Thymus (tissue), 11 donors: Measurements from ENCODE around the gene RNLS. TPM values are rescaled to one million over a fixed set of nuclear protein-coding genes. Genes with fewer than 3 reads are reported as not detected.

Experiments
- DNase-seq, 9 donors: peaks; one replicate each; pipeline ENCODE4 v3.0.0-alpha.2; 2013; ENCODE audit warnings: low spot score in 9 of 9, low read depth in 6 of 9, missing footprints in 1 of 9
- H3K27ac ChIP-seq, 2 donors: one replicate each; pipeline ENCODE4 v1.5.1; 2013; ENCODE audit warnings: control low read depth in 1 of 2, low read depth in 1 of 2, low read length in 1 of 2, mild to moderate bottlenecking in 1 of 2, moderate library complexity in 1 of 2
- H3K27me3 ChIP-seq, 2 donors: one replicate each; pipeline ENCODE4 v1.5.1; 2013; ENCODE audit warnings: low read length in 1 of 2; ENCODE audit not compliant: control insufficient read depth in 2 of 2, insufficient read depth in 1 of 2
- H3K36me3 ChIP-seq, 2 donors: one replicate each; pipeline ENCODE4 v1.5.1; 2013; ENCODE audit warnings: low read length in 1 of 2, mild to moderate bottlenecking in 1 of 2, moderate library complexity in 1 of 2; ENCODE audit not compliant: control insufficient read depth in 2 of 2, insufficient read depth in 2 of 2
- H3K4me1 ChIP-seq, 2 donors: one replicate each; pipeline ENCODE4 v1.5.1; 2013; ENCODE audit warnings: low read length in 2 of 2; ENCODE audit not compliant: control insufficient read depth in 2 of 2, insufficient read depth in 2 of 2
- H3K4me3 ChIP-seq, 2 donors: one replicate each; pipeline ENCODE4 v1.5.1; 2013; ENCODE audit warnings: low read length in 2 of 2, control low read depth in 1 of 2, mild to moderate bottlenecking in 1 of 2
- H3K9me3 ChIP-seq, 2 donors: one replicate each; pipeline ENCODE4 v1.5.1; 2013; ENCODE audit warnings: low read length in 1 of 2, mild to moderate bottlenecking in 1 of 2; ENCODE audit not compliant: control insufficient read depth in 2 of 2, insufficient read depth in 1 of 2
- WGBS: extraction: QIAGEN DNeasy Blood & Tissue Kit; methylation state at CpG from one replicate; pipeline ENCODE4 v1.1.7; 2013; 5-methylcytosine and 5-hydroxymethylcytosine counted together
- polyA plus RNA-seq: library from polyadenylated mRNA; stranded (reverse); fragments of 200-250 nt; gene quantifications from one replicate; pipeline ENCODE4 v1.2.3, GENCODE V29; 2013
- total RNA-seq: library from RNA; stranded (reverse); fragments of 120-200 nt; gene quantifications from one replicate; pipeline ENCODE4 v1.2.4, GENCODE V29; 2013
- donor health status: healthy.

The RNLS gene
- total and polyA plus RNA-seq, 2 donors, result 4.3 to 5.0 TPM

DNA sequence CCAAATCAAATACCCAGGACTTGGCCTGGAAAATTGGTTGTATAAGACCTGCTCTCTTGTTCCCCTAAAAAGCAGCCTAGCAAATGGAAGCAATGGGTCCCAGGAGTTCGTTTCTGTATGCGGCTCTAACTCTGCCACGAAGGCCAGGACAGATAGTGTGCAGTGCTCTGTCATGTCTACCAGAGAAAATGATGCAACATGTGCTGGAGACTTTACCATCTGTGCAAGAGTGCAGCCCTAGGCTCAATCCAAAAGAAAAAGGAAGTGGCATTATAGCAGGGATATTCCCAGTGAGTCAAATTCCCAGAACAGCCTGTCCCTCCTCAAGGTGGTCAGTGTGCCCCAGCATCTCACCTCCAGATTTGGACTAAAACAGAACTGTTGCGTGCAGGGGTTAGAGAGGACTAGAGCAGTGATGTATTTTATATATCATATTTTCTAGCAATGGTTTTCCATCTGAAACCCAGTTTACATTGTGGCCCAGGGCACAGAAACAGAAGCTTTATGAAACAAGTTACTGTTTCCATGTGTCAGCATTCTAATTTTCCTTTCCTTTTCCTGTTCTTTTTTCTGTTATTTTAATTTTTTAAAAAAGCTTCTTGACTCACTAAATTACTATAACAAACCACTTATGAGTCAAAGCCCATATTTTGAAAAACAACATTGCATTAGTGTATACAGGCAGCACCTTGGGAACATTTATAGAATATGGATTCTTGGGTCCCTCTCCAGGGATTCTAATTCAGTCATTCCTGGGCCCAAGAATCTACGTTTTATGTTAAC, 311.2 kb downstream of the RNLS start:
- 93% methylated on average over 5 of the region's 5 CpGs for WGBS
- no peaks in the 10 kb centered on the region for H3K9me3 ChIP-seq
- no peak for DNase-seq
- peaks cover 20 to 28% of the 10 kb centered on the region in 2 donors for H3K4me1 ChIP-seq
- peak overlapping the region; percentile 26 to 61 for H3K27ac ChIP-seq
- no peaks in the 10 kb centered on the region for H3K27me3 ChIP-seq
- no peaks in the 10 kb centered on the region for H3K36me3 ChIP-seq
- no peak overlapping the region for H3K4me3 ChIP-seq

DNA sequence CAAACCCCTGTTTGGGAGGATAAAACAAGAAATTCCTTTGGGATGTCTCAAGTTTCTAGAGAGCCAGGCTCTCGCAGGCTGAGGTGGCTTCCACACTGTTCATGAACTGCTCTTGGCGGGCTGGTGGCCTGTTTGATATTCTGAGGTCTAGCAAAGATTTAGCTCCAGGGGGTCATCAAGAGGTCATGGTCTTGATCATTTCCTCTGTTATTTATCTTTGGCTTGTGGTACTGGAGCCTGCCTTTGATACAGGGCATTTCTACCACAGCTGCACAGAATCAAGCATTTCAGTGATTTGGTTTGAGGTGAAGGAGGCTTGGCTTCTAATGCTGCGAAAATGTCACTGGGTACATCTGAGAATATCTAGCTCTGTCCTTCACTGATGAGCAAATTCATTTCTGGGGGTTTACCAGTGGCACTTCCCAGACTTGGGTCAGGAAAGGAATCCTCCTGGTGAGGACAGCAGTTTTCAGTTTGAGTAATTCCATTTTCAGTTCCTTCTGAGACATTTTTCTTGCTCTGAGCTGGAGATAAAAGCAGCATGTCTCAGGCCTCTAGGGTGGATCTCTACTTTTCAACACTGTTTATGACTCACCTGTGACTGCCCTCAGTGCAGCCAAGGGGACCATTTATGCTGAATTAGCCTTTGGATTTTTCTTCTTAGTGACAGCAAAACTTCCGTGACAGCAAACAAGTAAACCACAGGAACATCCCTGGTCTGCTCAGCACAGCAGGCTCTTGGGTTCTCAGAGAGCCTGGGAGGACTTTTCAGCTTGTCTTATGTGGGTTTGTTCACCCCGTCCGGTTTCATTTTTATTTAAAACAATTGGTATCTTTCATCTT, 312.0 kb downstream of the RNLS start:
- Histone ChIP-seq H3K4me1 (peaks cover 29 to 37% of the 10 kb centered on the region in 2 donors), H3K36me3 (no peaks in the 10 kb centered on the region), H3K4me3 (no peak overlapping the region), H3K27ac (peak overlapping the region in 1 of 2 donors; percentile 23), H3K27me3 (no peaks in the 10 kb centered on the region), H3K9me3 (no peaks in the 10 kb centered on the region)
- DNase-seq, result peak in 4 of 9 donors; percentile 22 to 68 (median 38)
- 34% methylated on average over 6 of the region's 6 CpGs for WGBS

DNA sequence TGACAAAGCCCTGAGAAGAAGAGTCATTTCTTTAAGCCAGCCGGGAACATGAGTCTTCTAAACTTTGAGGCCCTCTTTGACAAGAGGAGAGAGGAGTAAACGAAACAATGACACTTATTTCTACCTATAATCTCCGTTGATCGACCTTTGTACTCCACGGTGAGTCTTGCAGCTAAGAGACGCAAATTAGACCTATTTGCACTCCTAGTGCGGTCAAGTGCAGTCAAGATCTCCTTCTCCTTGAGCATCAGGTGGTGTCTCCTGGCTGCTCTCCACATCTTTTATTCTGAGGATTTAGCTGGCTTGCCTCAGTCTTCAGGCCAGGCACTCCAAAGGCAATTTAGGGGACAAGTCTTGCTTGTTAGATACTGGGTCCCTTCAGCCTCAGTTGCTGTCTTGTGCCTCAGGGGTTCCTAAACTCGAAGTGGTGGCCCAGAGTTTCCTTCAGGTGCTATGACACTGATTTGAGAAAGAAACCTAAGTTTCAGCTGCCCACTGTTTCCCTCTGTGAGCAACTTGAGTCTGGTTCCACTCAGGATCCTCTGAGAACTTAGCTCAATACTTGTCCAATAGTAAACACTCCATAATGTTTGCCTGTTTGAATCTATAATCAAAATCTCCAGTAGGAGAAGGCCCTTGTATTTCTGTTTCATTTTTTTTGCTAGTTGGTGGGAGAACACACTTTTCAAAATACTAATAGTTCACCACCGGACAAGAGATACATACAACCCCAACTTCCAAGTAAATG, 312.9 kb downstream of the RNLS start:
- H3K9me3 ChIP-seq, result no peaks in the 10 kb centered on the region
- H3K36me3 ChIP-seq, result no peaks in the 10 kb centered on the region
- H3K27ac ChIP-seq, result no peak overlapping the region
- 98% methylated on average over 9 of the region's 9 CpGs for WGBS
- H3K4me1 ChIP-seq, result peaks cover 30 to 40% of the 10 kb centered on the region in 2 donors
- H3K4me3 ChIP-seq, result no peak overlapping the region
- no peaks in the 10 kb centered on the region for H3K27me3 ChIP-seq
- no peak for DNase-seq

DNA sequence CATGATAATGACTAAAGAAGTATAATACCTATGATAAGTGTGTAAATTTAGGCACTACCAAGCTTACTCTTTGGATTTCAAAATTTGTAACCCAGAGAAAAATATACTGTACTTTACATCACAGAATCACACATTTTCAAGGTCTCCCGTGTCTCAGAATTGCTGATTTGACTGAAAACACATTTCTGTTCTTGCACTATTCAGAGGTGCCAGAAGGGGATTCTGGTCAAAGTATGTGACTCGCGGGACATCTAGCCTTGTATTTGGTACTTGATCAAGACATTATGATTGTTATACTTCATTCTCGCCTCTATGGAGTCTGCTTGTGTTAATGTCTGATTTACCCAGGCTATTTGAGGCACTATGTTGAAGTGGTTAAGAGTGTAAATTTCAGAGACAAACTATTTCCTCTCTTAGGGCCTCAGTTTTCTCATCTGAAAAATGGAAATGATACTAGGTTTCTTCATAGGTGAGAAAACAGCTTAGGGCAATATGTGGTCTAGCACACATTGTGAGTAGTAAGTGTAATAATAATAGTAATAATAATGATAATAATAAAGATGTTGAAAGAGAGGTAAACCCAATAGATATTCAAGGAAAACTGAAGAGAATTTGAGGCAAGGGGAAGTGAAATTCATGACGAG, 320.4 kb downstream of the RNLS start:
- H3K36me3 ChIP-seq, result no peaks in the 10 kb centered on the region
- no peaks in the 10 kb centered on the region for H3K27me3 ChIP-seq
- peaks cover 16 to 17% of the 10 kb centered on the region in 2 donors for H3K4me1 ChIP-seq
- DNase-seq, result no peak
- WGBS, result 97% methylated on average over 5 of the region's 5 CpGs
- no peak overlapping the region for H3K27ac ChIP-seq
- no peaks in the 10 kb centered on the region for H3K9me3 ChIP-seq
- no peak overlapping the region for H3K4me3 ChIP-seq

DNA sequence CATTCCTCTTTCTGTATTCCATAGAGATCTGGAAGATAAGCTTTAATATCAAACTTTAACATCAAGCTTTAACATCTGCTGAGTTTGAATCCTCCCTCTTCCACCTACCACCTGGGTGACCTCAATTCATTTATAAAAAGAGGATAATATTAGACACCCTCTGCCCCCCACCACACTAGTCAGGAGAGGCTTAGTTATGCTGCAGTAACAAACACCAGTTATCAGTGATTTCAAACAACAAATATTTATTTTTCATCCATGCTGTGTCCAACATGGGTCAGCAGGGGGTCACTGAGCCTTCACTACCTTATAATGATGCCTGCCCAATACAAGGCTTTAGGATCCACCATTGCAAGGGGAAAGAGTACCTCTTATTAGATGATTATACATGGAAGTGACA, 322.0 kb downstream of the RNLS start:
- DNase-seq, result no peak
- H3K4me1 ChIP-seq, result peaks cover 2 to 4% of the 10 kb centered on the region in 2 donors
- no peak overlapping the region for H3K4me3 ChIP-seq
- H3K27ac ChIP-seq, result no peak overlapping the region
- no peaks in the 10 kb centered on the region for H3K27me3 ChIP-seq
- no peaks in the 10 kb centered on the region for H3K9me3 ChIP-seq
- no peaks in the 10 kb centered on the region for H3K36me3 ChIP-seq

DNA sequence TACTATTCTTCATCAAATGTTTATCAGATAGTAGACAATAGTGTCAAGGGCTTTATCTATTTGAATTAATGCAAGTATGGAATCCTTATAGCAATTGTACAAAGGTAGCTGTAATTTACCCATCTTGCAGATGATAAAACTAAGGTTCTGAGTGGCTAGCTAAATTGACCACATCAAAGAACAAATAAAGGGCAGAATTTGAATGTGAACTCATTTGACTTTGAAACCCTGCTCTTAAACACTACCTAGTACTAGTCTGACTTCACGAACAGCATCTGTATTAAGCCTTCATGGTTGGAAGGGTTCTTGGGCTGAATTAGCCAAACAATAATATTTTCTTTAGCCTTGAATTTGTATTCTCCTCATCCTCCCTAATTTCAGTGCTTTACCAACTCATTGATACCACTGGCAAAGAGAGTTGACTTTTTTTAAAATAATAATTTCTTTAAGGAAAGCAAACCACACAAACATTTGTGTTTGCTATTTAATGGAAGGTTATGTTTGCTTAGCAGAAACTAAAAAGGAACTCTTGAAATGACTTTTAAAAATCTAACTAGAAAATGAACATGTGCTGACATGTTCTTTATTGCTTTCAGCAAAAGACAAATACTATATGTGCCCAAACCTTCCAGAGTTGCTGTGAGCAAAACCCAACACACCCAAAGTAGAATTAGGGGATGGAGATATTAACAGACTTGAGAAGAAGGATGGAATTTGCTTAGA, 322.6 kb downstream of the RNLS start:
- Histone ChIP-seq H3K9me3 (no peaks in the 10 kb centered on the region), H3K4me3 (no peak overlapping the region), H3K27me3 (no peaks in the 10 kb centered on the region), H3K4me1 (no peaks in the 10 kb centered on the region), H3K36me3 (no peaks in the 10 kb centered on the region), H3K27ac (no peak overlapping the region)
- no peak for DNase-seq
- WGBS, result 93% methylated on average over 1 of the region's 1 CpG

GRCh38 chr10:88259381-88259780, 323.7 kb downstream of the RNLS start:
- DNase-seq, result no peak

DNA sequence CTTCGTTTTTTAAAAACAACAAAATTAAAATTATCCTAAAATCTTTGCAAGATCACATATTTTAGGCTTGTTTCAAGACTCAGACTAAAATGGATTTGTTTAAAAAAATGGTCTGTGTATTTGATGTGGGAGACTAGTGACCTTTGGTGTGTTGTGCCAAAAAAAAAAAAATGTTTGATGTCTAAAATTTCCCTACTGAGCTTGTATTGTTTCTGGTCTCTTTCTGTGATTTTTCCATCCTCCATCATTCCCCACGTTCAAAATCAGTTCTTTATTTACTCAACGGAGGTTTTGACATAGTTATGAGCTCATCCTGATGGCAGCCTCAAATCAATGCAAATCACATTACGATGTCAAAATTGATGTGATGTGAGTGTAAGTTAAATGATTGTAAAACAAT, 326.2 kb downstream of the RNLS start:
- Histone ChIP-seq H3K27ac (no peak overlapping the region), H3K4me3 (no peak overlapping the region), H3K36me3 (no peaks in the 10 kb centered on the region), H3K9me3 (no peaks in the 10 kb centered on the region), H3K4me1 (peaks cover 0 to 4% of the 10 kb centered on the region in 2 donors), H3K27me3 (no peaks in the 10 kb centered on the region)
- 94% methylated on average over 4 of the region's 4 CpGs for WGBS
- no peak for DNase-seq

More at GRCh38 chr10:88259381-88259780, 323.7 kb downstream of the RNLS start:
- Histone ChIP-seq H3K27ac (no peak overlapping the region), H3K27me3 (no peaks in the 10 kb centered on the region), H3K9me3 (no peaks in the 10 kb centered on the region), H3K4me3 (no peak overlapping the region), H3K36me3 (no peaks in the 10 kb centered on the region), H3K4me1 (no peaks in the 10 kb centered on the region)
- 96% methylated on average over 6 of the region's 6 CpGs for WGBS
